RWPE1 (cell line): ENCODE data around the gene SIK1.
"Not testable (repeated sequence)": the region's sequence is repeated elsewhere in the genome, so short reads cannot be mapped to it uniquely, and the experiment has no call there.

Experiments used
- CTCF ChIA-PET: fragments of 350-600 bp; sonication (Branson Sonifier 250); formaldehyde crosslinking; extraction: SDS; loops from one replicate; lab custom pipeline; 2021; lab: Yijun Ruan, JAX
- POLR2A ChIA-PET: fragments of 400-600 bp; formaldehyde crosslinking; extraction: SDS; loops from one replicate; lab custom pipeline; 2020; ENCODE audit warnings: antibody characterized with exemption; ENCODE audit not compliant: low non-redundant PET; lab: Yijun Ruan, JAX
- DNase-seq: peaks from one replicate; pipeline ENCODE4 v3.0.0; 2012; ENCODE audit warnings: low spot score
- H3K27ac ChIP-seq: fragments of 450-650 bp; 2 replicates; pipeline ENCODE4 v1.5.1; 2017

Gene SIK1

DNA sequence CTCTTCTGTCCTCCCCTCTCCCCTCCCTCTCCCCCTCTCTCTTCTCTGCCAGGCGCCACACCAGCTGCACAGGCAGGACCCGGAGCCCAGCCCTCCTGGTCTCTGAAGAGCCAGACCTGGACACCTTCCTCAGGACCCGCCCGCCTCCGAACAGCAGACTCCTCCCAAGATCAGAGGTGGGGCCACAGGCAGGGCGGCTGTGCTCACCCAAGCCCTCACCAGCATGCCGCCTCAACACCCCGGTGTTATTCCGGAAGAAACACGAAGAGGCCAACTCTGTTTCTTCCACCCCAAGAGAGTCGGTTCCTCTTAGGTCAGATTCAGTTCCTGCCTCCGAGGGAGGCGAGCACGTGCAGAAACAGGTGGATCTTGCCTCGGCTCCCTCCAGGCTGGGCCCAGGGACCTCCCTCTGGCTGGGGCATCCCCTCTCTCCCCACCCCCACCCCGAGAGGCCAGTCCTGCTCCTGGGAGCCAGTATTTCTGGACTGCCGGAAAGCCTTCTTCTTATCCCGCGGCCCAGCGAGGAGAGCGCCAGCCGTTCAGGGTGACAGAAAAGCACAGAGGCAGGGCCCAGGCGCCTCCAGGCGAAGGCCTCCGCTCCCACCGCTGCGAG lies 16.4 kb downstream of the SIK1 start:
- CTCF ChIA-PET, H3K27ac ChIP-seq, POLR2A ChIA-PET, DNase-seq: not testable (repeated sequence)

DNA sequence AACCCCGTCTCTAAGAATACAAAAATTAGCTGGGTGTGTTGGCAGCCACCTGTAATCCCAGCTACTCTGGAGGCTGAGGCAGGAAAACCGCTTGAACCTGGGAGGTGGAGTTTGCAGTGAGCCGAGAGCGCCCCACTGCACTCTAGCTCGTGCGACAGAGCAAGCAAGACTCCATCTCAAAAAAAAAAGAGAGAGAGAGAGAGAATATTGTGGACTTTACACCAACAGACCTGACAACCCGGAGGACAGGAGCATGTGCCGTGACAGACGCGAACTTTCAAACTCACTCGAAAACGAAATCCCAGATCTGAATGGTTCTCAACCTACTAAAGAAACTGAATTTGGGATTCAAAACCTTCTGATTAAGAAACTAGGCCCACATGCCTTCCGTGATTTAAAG lies 19.8 kb downstream of the SIK1 start:
- CTCF ChIA-PET, DNase-seq, POLR2A ChIA-PET, H3K27ac ChIP-seq: not testable (repeated sequence)

DNA sequence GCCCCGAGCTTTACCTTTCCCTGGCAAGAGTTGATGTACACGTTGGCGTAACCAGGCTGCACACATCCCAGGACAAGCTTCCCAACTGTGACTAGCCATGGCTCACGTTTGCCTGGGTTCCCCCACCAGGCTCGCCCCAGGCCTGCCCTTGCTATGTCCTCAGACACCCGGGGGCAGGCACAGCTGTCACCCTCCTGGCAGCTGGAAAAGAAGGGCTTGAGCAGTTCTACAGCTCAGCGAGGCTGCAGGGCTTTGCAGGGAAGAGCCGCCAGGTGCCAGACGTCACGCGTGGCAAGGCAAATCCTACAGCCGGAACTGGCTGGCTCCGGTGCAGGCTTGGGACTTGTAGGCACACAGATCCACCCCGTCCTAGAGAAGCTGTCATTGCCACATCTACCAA lies 22.5 kb downstream of the SIK1 start:
- POLR2A ChIA-PET, DNase-seq, CTCF ChIA-PET, H3K27ac ChIP-seq: not testable (repeated sequence)

DNA sequence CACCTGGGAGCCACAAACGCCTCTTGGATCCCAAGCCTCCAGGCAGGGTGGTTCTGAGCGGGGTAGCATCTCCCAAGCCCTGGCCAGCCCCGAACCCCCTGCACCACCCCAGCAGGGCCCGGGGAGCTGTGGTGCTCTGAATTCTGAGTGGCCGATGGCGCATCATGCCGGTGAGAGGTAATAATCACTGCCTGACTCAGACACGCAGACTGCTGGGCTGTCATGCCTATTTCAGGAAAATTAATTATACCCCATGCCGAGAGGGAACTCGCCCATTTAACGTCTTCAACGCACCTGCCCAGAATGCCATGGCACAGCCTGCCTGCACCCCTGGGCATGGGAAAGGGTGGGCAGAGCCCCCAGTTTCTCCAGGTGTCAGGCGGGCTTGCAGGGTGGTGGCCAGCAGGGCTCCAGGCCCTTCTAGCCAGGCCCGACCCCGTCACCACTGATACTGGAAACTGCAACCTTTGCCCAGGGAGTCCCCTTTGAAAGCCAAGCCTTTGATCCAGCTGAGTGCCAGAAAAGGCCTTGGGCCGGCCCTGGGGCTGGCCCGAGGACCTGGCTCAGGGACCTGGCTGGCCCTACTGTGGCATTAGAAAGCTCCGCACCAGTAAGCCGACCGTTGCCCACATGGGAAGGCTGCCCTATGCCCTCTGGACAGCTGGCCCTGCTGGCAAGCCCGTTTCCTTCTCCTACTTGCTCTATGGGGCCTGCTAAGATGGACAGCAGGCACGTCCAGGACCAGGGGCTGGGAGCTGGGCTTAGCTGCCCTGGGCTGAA lies 23.1 kb downstream of the SIK1 start:
- DNase-seq, H3K27ac ChIP-seq, CTCF ChIA-PET, POLR2A ChIA-PET: not testable (repeated sequence)

DNA sequence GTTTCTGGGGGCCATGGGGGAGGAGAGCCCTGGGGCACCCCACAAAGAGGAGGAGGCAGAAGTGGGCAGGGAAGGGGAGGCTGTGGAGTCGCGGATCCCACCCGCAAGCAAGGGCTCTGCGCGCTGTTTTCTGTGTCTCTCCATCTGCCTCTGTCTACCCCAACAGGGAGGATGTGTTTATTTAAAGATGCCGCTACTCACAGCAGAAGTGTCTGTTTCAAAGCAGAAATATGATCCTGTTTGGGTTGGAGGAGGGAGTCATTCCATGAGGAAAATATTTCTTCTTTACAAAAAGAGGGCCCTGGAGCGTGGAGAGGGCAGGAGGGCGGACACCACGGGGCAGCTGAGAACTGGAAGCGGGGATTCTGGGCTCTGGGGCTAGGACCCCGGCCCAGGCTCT lies 25.8 kb downstream of the SIK1 start:
- POLR2A ChIA-PET, CTCF ChIA-PET: not testable (repeated sequence)

DNA sequence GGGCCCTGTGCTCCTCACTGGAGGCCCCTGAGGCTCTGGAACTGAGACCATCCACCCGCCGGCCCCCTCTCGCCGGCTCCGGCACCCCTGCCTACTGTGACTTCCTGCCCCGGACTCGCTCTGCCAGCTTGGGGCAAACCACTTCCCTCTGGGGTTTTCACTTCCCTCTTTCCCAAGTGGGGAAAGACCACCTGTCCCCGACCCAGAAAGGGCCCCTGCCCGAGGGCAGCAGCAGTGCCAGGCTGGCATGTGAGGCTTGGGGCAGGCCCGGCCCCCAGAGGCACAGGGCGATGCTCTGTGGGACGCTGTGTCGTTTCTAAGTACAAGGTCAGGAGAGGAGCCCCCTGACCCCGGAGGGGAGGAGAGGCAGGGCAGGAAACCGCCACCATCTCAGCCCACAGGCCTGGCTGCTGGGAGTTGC lies 27.3 kb downstream of the SIK1 start:
- CTCF ChIA-PET, POLR2A ChIA-PET, DNase-seq, H3K27ac ChIP-seq: not testable (repeated sequence)

More for the DNA sequence above, 25.8 kb downstream of the SIK1 start:
- not testable (repeated sequence) for H3K27ac ChIP-seq, DNase-seq

DNA sequence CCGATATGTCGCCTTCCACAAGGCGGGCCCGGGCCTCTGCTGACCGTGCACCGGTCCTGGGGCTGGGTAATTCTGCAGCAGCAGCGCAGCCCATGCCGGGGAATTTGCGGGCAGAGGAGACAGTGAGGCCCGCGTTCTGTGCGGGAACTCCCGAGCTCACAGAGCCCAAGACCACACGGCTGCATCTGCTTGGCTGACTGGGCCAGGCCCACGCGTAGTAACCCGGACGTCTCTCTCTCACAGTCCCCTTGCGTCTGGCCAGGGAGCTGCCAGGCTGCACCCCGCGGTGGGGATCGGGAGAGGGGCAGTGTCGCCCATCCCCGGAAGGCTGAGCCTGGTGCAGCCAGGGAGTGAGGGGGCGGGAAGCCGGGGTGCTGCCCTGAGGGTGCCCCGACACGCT lies 27.8 kb downstream of the SIK1 start:
- POLR2A ChIA-PET, H3K27ac ChIP-seq, CTCF ChIA-PET, DNase-seq: not testable (repeated sequence)

DNA sequence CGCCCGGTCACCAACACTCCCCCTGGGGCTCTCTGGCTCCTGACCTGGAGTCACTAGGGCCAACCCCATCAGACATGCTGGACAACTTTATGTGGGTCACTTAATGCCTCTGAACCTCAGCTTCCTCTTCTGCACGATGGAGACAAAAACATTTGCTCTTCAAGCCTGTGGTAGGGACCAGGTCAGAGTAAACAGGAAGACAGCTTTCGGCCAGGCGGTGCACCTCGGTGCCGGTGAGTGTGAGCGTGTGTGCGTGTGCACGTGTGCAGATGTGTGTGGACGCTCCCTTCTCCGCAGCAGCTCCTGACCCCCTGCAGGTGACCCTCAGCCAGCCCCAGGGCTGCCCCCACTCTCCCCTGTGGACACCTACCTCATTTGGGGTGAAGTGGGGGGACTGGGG lies 28.4 kb downstream of the SIK1 start:
- DNase-seq, CTCF ChIA-PET, H3K27ac ChIP-seq, POLR2A ChIA-PET: not testable (repeated sequence)

DNA sequence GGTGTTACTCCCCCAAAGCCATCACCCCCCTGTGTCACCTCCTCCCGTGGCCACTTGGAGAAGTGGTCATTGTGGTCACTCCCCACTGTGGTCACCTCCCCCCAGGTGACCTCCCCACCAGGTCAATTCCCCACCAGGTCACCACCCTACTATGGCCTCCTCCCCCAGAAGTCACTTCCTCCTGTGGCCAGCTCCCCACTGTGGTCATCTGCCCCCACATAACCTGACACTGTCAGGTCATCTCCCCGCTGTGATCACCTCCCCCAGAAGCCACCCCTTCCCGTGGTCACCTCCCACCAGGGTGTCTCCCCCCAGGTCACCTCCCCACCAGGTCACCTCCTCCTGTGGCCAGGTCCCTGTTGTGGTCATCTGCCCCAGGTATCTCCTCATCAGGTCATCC lies 28.9 kb downstream of the SIK1 start:
- DNase-seq, CTCF ChIA-PET, POLR2A ChIA-PET: not testable (repeated sequence)

DNA sequence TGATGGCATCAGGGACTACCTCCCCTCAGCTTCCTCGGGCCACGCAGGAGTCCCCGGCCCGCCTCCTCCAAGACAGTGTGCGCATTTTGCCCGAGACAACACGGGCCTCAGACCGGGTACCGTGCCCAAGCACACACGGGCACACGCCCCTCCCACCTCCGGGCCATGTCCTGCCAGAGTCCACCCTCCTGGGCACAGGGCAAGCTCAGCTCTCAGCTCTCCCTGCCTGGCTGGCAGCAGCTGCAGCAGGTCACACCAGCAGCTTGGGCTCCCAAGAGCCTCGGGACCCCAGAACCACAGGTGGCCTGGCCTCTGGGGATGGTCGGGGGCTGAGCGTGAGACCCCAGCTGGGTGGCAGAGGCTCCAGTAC lies 29.5 kb downstream of the SIK1 start:
- H3K27ac ChIP-seq, POLR2A ChIA-PET, CTCF ChIA-PET, DNase-seq: not testable (repeated sequence)

More for the DNA sequence above, 28.9 kb downstream of the SIK1 start:
- H3K27ac ChIP-seq: not testable (repeated sequence)

DNA sequence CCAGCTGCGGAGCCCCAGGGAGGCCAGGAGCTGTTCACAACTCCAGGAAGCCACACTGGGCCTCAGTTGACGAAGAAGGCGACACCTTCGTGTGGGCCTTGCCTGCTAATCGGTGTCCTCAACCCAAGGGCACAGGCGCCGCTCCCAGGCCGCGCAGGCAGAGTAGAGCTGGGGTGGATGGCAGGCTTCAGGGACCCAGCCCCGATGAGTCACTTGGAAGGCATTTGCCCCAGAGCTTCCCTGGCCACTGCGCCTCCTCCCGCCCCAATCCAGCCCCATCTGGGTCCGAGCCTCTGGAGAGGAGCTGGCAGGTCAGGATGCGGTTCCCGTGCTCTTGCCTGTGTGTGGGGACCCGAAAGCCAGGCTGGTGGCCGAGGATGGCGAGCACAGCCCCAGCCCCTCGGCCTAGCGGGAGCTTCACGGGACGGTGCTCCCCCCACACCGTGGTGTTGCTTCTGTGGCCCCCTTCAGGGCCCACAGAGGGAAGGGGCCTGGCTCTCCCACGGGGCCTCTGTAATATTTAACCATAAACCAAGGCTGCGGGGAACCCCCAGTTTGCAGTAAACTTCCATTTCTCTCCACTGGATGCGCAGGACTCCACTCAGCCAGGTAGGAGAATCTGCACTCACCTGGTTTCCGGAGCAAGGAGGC lies 30.0 kb downstream of the SIK1 start:
- H3K27ac ChIP-seq, DNase-seq, POLR2A ChIA-PET, CTCF ChIA-PET: not testable (repeated sequence)

DNA sequence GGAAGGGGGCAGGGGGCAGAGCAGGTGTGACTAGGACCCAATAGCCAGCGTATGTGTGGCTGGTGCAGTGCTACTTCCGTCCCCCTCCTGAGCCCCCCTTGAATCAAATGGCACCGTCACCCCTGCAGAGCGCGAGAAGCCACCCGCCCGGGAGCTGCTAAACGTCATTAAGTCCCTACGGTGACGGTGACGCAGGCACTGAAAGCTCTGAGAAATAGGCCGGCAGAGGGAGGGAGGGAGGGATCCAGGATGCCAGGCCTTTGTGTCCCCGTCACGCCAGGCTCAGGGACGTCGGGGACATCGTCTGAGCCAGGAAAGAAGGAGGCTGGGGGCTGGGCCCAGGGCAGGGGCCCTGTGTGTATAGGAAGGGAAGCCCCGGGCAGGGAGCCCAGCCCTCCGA lies 43.6 kb downstream of the SIK1 start:
- H3K27ac ChIP-seq, POLR2A ChIA-PET, DNase-seq, CTCF ChIA-PET: not testable (repeated sequence)

DNA sequence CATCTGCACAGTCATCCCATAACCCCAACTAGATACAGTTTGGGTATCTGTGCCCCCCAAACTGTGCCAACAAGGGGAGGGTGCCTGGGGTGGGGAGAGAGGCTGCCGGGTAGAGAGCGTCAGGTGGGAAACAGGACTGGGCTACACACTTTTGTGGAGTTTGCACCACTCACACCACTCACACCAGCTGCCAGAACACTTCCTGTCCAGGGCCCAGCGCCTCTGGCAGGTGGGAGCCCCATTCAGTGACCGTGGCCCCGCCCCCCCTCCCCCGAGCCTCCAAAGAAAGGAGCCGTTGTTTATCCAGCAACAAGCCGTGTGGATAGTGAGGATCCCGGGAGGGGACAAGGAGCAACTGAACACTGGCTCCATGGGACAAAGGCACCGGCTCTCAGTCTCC lies 44.0 kb downstream of the SIK1 start:
- DNase-seq, POLR2A ChIA-PET, CTCF ChIA-PET, H3K27ac ChIP-seq: not testable (repeated sequence)

DNA sequence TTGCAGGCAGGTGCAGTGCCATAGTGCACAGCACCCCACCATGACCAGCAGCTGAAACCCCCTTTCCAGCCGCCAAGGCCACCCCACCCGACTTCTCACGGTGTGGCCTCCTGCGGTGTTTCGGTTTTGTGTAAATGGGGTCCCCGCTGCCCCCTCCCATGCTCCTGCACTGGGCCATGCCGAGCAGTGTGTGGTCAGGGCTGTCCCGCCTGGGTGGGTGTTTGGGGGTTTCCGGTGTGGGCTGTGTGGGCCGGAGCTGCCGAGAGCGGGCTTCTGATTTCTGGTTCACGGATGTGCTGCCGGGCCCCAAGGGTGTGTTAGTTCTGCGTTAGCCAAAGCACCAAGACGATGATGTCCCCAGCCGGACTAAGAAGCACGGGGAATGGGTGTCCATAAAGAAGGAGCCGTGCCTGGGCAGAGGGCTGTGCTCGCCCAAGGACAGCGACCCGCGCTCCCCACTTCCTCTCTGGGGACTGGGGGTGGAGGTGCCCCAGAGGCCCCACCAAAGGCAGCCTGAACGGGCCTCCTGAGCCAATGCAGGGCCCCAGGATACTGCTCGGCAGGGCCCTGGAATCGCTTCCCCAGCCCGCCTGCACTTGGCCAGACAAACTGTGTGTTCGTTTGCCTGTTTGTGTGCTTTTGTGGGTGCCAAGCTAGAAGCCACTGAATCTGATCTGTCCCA lies 45.9 kb downstream of the SIK1 start:
- H3K27ac ChIP-seq, DNase-seq, CTCF ChIA-PET, POLR2A ChIA-PET: not testable (repeated sequence)

DNA sequence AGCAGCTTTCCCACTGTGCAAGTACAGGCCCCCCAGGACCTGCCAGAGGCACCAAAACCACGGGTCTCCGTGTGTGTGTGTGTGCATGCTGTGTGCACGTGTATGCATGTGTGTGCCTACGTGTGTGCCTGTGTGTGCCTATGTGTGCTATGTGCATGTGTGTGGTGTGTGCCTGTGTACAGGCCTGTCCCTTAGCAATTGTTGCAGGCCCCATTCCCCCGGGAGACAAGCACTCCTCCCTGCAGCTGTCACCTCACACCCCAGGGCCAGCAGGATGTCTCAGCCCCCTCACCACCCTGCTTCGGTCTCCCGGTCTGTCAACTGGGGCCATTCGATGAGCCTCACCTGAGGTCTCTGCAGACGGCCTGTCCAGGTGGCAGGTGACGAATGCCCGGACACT lies 46.6 kb downstream of the SIK1 start:
- H3K27ac ChIP-seq, POLR2A ChIA-PET: not testable (repeated sequence)

DNA sequence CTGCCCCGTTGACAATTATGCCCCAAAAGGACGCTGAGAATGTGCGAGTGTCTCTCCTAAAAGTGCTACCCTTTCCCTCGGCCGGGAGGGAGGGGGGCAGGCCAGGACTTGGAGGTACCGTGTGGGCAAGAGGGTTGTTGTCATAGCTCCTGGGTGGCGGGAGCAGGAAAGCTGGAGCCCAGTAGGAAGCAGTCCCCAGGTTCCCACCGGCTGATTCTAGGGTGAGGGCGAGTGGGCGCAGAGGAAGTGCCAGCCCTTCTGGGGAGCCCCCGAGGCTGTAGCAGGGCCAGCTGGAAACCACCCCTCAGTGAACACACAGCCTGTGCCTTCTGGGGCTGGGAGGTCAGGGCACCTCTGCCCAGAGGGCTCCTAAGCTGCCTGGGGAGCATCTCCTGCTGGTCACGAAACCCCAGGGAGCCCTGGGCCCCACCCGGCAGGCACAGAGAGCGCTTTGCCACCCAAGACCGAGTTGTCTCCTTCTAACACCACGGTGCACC lies 47.3 kb downstream of the SIK1 start:
- DNase-seq, H3K27ac ChIP-seq, CTCF ChIA-PET, POLR2A ChIA-PET: not testable (repeated sequence)

More for the DNA sequence above, 46.6 kb downstream of the SIK1 start:
- DNase-seq, CTCF ChIA-PET: not testable (repeated sequence)
